Islet precursor cell (in vitro differentiated cells): ENCODE measurements around the gene FAM47E.

Source experiments
- DNase-seq: peaks from one replicate; pipeline ENCODE4 v3.0.0-alpha.2; 2018

FAM47E gene

GRCh38 chr4:76301775-76302162 lies 50.2 kb downstream of the FAM47E start:
- no peak for DNase-seq

- DNase-seq, result no peak
These were observed 51.4 kb downstream of the FAM47E start for GRCh38 chr4:76302826-76303438.

- DNase-seq, result no peak
These were observed 53.6 kb downstream of the FAM47E start for GRCh38 chr4:76305033-76305687.

- peak; percentile 91 for DNase-seq
These were observed 54.7 kb downstream of the FAM47E start, which contains the start of gene STBD1 for GRCh38 chr4:76305971-76306881. Gene STBD1 (plus strand): TSS chr4:76306733. CDS start chr4:76306770, 37 bp downstream.

GRCh38 chr4:76306882-76307659 lies 55.5 kb downstream of the FAM47E start:
- peak; percentile 88 for DNase-seq

- no peak for DNase-seq
These were observed 56.1 kb downstream of the FAM47E start for GRCh38 chr4:76307660-76308014.

GRCh38 chr4:76308548-76308947 lies 57.0 kb downstream of the FAM47E start:
- DNase-seq, result no peak

- DNase-seq, result no peak
These were observed 58.5 kb downstream of the FAM47E start for GRCh38 chr4:76309939-76310550.

- no peak for DNase-seq
These were observed 59.2 kb downstream of the FAM47E start for GRCh38 chr4:76310683-76311082.

- no peak for DNase-seq
These were observed 60.4 kb downstream of the FAM47E start for GRCh38 chr4:76311896-76312331.

GRCh38 chr4:76312457-76312856 lies 60.9 kb downstream of the FAM47E start:
- no peak for DNase-seq

GRCh38 chr4:76313547-76313946 lies 62.0 kb downstream of the FAM47E start:
- no peak for DNase-seq

GRCh38 chr4:76315267-76315918 lies 63.9 kb downstream of the FAM47E start:
- DNase-seq, result no peak

GRCh38 chr4:76316131-76316530 lies 64.6 kb downstream of the FAM47E start:
- no peak for DNase-seq

GRCh38 chr4:76322236-76322635 lies 70.7 kb downstream of the FAM47E start:
- no peak for DNase-seq

GRCh38 chr4:76325072-76325471 lies 73.6 kb downstream of the FAM47E start:
- DNase-seq, result no peak

GRCh38 chr4:76326515-76326914 lies 75.0 kb downstream of the FAM47E start:
- DNase-seq, result no peak
